HG03196 (cell line): ENCODE measurements around the gene APBA1.

Source experiments
- ATAC-seq: cut with Tn5 transposase; IDR thresholded peaks from one replicate; pipeline ENCODE4 v1.9.1; 2021; ENCODE audit not compliant: unreplicated experiment

APBA1 gene

DNA sequence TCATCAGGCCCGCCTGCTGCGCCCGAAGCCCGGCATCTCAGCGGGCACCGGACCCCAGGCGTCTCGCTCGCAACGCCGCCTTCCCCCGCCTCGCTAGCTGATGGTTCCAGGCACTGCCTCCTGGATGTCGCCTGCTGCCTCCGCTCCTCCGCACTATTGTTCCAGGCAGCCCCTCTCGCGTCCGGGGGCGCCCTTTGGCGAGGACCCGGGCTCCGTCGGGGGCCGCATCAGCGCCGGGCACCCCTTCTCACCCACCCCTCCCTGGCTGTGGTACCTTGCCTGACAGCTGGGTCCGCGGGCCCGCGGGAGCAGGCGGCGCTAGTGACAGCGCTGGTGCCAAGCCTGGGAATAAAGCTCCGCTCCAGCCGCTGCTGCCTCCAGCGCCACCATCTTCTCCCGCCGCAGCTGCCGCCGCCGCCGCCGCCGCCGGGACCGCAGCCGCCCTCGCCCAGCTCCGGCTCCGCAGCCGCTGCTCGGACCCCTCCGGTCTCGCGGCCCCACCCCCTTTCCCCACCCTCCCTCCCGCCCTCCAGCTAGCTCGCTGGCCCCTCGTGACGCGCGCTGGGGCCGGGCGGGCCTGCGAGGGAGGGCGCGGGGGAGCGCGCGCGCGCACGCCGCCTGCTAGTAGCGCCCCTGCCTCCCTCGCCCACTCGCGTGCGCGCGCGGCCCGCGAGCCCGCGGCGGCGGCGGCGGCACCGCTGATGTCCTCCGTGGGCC is at the start of gene APBA1:
Gene APBA1 (minus strand): TSS at position 493 of the 717 bp plus-strand sequence.
- ATAC-seq = peak; percentile 34

DNA sequence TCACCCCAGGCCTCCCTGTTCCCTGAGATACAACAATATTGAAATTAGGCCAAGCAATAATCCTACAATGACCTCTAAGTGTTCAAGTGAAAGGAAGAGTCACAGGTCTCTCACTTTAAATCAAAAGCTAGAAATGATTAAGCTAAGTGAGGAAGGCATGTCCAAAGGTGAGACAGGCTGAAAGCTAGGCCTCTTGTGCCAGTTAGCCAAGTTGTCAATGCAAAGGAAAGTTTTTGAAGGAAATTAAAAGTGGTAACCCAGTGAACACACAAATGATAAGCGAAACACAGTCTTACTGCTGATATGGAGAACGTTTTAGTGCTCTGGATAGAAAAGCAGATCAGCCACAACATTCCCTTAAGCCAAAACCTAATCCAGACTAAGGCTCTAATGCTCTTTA is 47.8 kb upstream of the APBA1 start:
- no peak for ATAC-seq

DNA sequence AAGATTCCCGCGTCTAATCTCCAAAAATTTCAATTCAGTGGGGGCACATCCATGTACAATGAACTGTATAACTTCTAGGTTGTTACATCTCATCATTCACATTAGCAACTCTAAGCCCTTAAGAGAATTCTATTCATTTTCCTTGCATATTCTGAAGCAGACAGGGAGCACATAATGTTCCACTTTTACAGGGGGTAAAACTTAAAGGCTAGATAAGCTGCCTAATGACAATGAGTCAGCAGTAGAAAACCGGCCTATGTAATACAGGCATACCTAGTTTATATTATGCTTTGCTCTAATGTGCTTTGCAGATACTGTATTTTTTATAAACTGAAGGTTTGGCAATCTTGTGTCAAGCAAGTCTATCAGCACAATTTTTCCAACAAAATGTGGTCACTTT is 47.2 kb upstream of the APBA1 start:
- no peak for ATAC-seq

DNA sequence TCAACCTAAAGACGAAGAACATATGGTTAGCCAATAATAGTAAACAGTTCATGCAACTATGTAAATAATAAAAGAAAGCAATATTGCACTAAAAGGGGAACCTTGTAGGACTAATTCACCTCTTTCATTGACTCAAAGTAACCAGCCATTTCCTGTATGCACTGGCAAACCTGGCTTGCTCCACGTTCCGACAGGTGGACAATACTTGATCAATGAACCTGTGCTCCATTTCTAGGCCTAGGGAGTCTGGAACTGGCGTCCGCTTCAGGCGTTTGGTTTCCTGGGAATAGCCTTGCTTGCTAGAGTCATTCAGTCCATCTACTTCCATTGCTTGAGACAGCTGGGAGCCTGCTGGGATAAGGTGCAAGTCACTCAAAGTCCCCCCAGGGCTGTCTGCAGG is 46.0 kb upstream of the APBA1 start:
- ATAC-seq = no peak

DNA sequence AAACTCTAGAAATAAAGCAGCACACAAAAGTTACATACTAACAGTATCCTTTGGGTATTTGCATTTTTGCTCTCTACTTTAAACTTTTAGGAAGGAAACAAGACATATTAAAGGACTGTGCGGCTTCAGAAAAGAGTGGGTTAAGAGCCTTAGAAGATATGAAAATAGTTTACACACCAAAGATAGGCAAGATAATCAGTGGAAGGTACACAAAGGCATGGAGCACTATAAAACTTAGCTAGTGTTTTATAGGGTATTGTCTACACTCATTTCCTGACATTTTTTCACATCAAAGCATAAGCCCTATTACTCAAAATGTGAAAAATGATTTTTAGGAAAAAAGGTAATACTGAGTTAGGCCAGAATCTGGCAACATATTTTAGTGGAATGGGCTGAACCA is 43.7 kb upstream of the APBA1 start:
- ATAC-seq = no peak

DNA sequence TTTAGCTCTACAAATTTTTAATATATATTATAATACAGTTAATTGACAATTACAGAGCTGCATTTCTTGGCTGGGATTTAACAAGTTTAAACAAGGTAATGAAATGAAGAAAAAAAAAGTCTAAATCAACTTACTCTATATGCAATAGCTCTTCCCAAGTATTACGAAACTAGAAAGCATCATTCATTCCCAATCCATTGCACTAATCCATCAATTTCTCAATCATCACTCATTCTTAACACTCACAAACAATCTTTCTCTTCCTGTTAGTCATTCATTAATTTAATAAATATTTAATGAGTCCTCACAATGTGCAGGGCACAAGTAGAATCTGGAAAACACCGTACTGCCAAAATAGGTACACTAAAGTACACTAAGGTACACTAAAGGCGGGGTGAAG is 42.9 kb upstream of the APBA1 start:
- ATAC-seq = no peak

DNA sequence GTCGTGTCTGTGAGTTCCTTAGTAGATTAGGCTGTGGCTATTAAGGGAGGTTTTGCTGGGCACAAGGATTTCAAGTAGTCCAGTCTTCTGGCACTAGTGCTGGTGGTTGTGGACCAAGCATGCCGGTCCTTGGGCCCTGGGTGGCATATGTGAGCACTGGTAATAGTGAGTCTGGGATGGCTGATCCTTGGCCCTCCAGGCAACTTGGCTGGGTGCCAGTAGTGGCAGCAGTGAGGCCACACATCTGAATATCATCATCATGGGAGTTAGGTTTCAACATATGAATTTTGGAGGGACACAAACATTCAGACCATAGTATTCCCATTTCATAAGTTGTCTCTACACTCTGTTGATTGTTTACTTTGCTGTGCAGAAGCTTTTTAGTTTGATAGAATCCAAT is 25.3 kb upstream of the APBA1 start:
- ATAC-seq = no peak

DNA sequence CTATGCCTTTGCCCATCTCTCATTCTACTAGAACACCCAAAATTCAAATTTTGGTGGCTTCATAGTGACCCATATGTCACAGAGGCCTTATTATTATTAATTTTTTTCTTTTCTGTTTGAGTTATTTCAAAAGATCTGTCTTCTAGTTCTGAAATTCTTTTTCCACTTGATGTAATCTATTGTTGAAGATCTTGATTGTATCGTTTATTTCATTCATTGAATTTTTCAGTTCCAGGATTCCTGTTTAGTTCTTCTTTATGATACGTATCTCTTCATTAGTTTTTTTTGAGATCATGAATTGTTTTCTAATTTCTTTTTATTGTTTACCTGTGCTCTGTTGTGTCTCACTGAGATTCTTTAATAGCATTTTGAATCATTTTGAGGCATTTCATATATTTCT is 24.6 kb upstream of the APBA1 start:
- no peak for ATAC-seq

DNA sequence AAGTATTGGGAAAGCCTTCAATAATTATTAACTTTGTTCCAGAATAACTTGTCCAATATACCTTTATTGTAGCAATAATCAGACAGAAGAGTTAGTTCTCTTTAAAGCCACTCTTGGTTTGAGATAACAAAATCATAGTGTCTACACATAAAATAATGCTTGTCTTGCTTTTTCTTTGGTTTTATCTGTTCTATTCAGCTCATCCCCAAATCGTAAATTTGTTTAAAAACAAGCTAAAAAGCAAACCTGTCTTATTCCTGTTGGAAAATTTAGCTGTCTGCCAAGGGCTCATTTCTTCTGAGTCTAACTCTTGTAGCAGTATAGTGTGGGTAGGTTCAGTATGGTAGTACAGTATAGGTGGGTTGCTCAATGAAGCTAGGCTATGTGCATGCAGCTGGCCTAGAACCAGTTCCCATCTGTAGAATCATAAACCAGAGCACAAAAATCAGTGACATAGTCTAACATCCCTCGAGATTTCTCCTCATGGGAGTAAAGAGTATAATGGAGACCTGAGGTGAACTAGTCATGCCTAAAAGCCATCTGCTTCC is 17.9 kb upstream of the APBA1 start:
- no peak for ATAC-seq

DNA sequence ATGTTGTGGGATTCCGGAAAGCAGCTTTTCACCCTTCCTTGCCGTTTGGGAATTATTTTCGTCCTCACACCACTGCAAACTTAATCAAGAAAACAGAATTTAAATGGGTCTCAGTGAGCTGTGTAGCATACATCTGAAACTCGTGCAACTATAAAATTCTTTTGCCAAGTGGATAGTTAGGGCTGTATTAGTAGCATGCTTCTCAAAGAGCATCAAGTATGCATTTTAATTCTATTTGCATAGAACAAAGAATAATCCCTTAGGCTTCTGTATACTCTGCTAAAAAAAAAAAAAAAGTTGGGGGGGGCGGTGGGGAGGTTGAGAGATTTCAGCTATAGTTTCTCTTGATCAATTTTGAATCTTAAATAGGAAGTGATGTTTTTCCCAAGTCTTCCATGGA is 11.8 kb upstream of the APBA1 start:
- no peak for ATAC-seq

DNA sequence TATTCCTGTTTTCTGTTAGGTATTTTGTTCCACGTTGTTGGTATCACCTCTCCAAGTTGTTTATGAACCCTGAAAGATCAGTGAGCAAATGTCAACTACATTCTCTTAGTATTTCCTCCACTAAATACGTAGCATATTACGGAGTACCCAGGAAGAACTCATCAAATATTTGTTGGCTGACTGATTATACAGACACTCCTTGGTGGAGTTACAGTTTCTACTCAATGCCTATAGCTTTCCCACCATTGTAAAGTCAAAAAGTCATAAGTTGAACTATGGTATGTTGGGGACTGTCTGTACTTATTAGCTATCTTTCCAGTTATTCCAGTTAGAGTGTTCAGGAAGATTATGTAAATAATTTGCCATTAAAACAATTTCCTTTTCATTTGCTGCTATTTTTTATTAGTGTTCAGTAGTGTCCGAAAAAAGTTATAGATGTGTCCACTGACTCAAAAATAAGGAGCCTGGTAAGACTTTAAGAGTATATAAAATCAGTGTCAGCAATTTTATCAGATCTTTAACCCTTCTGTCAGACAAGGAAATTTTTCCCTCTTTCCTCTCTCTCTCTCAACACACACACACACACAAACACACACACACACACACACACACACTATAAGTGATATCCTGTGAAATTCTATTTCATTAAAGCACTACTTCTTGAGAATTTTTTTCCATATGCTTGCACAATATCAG is 6.8 kb upstream of the APBA1 start:
- ATAC-seq = no peak

DNA sequence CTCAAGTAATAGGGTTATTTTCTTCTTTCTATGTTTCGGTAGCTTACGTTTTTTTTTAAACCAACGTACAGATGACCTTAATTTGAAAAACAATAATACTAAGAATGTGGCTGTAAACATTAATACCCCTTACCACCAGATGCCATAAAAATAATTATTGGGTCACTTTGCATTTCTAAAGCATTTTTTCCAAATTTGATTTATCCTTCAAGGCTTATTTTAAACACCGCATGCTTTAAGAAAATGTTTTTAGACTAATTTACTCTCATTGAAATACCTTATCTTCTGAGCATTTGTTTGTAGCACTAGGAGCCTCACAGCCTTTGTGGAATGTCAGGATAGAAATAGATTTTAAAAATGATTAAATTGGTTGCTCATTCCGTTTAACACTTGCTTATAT is 5.8 kb upstream of the APBA1 start:
- ATAC-seq = no peak

DNA sequence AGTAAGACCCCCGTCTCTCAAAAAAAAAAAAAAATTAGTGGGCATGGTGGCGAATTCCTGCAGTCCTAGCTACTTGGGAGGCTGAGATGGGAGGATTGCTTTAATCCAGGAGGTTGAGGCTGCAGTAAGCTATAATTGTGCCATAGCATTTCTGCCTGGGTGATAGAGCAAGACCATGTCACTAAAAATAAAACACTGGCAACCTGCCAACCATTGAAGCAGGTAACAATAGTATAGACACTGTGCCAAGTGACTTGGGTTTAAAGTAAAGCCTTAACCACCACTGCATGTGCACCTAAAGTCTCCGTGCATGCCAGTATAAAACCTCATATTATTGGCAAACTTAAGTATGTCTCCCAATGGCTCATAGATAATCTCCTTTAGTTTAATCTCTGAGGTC is 3.4 kb upstream of the APBA1 start:
- ATAC-seq = no peak

DNA sequence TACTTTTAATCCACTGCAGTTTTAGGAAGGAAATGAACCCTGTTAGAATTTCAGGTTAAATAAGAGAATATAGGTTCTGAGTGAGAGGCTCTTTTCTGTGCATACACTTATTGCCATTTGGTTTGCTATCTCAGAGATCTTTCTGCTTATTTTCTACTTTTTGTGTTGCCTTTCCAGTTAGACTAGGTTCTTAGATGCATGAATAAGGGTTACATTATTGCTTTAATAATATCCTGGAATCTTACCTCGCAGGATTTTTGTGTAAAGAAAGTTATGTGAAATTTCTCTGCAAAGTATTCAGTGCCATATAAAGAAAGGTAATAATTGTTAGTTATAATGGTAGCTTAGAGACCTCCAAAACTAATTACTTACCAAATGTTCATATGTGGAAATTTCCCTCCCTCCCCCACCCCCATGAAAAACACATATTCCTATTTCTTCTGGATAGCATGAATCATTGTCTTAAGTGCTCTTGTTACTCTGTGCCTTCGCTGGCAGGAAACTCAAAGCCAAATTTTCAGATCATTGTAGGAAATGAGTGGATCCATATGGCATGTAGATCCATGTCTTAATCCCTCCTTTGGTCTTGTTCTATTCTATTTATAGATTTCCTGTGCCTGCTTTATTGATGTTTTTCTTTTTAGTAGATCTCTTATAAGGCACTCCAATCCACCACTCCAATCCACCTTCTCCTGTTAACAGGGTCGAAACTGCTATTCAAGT is 2.7 kb upstream of the APBA1 start:
- ATAC-seq = no peak

DNA sequence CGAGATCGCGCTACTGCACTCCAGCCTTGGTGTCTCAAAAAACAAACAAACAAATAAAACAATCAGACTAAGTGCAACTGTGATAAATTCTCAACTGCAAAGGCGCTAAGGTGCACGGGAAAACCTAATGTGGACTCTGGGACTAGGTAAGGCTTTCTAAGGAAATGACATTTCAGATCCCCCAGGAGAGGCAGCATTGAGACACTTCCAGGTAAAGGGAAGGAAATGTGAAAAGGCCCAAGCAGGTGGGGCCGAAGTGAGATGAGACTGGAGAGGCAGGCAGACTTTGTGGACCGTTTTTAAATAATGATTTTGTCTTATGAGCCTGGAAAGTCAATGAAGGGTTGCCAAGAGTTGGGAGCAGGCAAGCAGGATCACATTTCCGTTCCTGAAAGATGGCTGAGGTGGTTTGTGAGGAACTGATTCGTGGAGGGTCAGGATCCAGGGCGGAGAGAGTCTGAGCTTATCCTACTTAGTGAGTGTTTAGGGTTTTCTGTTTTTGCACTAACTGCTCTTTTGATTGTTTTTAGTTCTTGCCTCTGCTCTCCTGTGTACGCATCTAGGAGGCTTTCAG is 2.0 kb upstream of the APBA1 start:
- no peak for ATAC-seq

DNA sequence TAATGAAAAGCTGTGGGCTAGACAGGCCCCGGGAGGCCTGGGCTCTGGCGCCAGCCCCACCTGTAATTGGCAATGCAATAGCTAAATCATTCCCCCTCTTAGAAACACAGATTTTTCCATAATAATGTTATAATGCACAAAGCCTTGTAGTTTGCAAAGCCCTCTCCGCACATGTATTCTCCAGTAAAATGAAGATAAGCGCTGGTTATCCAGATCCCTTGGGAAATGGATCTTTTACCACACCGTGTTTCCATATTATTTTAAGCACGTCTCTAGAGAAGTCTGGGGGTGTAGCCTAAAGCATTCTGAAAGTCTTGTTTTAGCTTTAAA is 1.1 kb upstream of the APBA1 start:
- ATAC-seq = no peak

DNA sequence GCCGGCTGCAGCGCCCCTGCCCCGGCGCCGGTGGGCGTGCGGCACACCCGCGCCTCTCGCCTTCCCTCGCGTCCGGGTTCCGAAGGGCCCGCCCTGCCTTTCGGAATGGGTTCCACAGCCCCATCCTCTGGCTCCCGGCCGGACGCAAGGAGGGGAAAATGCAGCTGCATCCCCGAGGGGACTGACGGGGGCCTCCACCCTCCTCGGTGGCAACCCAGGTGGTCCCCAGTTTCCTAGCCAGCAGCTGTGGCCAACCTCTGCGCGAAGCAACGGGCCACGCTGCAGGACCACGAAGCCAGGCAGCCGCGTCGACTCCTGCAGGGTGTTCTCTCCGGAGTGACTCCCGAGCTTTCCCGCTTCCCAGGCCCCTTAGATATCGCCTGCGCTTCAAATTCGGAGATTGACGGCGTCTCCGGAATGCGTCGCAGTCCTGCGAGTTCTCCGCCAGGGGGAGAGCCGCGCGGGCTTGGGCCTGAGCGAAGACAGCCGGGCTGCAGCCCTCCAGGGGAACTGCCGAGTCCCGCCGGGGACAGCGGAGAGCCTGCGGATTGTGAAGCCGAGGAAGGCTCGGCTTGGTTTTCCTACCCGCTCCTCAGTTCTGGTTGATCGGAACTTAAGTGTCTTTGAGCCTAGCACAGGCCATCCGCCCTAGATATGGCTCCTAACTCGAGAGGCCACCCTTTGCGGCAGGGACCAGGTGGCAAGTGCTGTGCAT is 582 bp upstream of the APBA1 start:
- peak; percentile 95 for ATAC-seq

DNA sequence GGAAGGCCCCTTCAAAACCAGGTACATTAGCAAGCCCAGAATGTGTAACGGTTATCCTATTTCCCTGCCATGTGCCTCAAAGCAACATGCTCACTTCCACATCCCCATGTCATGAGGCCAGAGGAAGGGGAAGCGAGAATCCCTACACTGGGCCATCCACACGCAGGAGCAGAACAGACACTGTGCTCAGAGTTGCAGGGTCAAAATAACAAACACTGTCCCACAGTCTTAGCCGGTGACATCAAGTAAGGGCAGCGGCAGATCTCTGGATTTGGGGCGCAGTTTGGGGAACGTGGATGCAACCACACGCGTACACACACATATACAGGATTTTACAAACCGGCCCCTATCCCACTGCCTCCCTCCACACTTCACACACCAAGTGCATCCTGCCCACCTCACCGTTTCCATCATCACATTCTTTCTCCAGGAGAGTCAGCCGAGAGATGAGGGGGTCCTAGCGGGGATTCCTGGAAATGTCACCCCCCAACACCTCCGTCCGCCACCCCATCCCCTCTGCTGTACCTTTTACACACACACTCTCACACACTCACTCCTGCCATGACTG is 776 bp downstream of the APBA1 start:
- no peak for ATAC-seq

DNA sequence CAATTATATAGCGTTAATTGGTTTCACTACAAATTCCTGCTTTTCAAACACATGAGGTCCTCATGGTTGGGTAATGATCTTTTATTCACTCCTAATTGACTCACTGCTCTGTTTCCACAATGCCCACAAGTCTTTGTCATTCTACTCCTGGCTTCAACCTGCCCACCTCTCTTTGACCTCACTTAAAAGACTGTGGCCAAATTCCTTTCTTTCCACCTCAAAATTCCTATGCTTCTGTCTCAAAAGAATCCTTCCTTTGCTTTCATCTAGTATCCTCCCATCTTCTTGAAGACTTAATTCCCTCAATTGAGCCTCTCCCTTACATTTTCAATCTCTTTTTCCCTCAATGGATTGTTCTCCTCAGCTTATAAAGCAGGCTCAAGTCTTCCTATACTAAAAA is 4.9 kb downstream of the APBA1 start:
- no peak for ATAC-seq

DNA sequence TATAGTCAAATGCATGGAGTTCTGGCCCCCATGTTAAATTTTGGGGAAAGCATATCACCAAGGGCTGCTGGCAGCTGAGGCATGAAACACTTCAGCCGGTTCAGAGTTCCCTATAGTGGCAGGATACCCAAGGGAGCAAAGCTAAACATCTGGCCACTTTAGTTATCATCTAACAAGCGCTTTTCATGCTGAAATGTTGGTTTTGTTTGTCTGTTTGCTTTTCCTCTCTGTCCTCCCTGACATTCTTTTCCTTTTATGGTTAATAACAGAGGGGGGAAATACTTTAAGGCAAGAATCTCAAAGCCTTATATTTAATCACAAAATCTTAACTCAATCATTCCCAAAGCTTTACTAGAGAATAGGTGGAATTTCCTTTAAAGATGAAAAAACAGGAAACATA is 11.9 kb downstream of the APBA1 start:
- no peak for ATAC-seq
